Activated naive CD4-positive, alpha-beta T cell treated with anti-CD3 and anti-CD28 coated beads, Interleukin-2, amount 50 U/mL, for 24 hours (primary cell): Measurements from ENCODE around the gene MYL6B.
A peak's percentile ranks its signal among the peaks of the same experiment; 100 is the strongest.
"Not testable (repeated sequence)": the region's sequence is repeated elsewhere in the genome, so short reads cannot be mapped to it uniquely, and the experiment has no call there.

ENCODE experiments used
- H3K27ac Mint-ChIP-seq: one replicate; pipeline ENCODE4 v1.8.0; 2021; ENCODE audit warnings: mild to moderate bottlenecking, mixed read lengths
- H3K27me3 Mint-ChIP-seq: one replicate; pipeline ENCODE4 v1.8.0; 2021; ENCODE audit warnings: mixed read lengths
- H3K36me3 Mint-ChIP-seq: one replicate; pipeline ENCODE4 v1.8.0; 2021; ENCODE audit warnings: mixed read lengths
- H3K4me1 Mint-ChIP-seq: one replicate; pipeline ENCODE4 v1.8.0; 2021; ENCODE audit warnings: mixed read lengths
- H3K4me3 Mint-ChIP-seq: one replicate; pipeline ENCODE4 v1.8.0; 2021; ENCODE audit warnings: mild to moderate bottlenecking, mixed read lengths
- H3K9me3 Mint-ChIP-seq: one replicate; pipeline ENCODE4 v1.8.0; 2021; ENCODE audit warnings: mixed read lengths

MYL6B gene

DNA sequence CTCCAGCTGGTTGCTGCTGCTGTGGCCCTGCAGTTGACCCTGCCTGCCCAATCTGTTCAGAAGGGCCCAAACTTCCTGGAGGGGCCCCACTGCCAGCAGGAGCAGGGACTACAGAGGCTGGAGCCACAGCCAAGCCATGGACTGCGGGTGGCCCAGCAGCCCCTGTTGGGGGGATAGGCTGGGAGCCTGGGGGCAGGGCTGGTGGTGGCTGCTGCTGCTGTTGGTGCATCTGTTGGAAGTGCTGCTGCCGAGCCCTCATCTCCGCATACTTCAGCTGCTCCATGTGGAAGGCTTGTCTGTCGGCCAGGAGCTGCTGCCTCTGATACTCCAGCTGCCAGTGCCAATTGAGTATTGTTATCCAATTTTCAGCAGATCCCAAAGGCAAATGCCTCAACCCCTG, 13.0 kb downstream of the MYL6B start:
- no peaks in the 10 kb centered on the region for H3K27me3 Mint-ChIP-seq
- H3K4me1 Mint-ChIP-seq, result peaks cover 14% of the 10 kb centered on the region
- peaks cover 17% of the 10 kb centered on the region for H3K36me3 Mint-ChIP-seq
- H3K4me3 Mint-ChIP-seq, result no peak overlapping the region
- H3K9me3 Mint-ChIP-seq, result no peaks in the 10 kb centered on the region
- H3K27ac Mint-ChIP-seq, result peak overlapping the region; percentile 62

DNA sequence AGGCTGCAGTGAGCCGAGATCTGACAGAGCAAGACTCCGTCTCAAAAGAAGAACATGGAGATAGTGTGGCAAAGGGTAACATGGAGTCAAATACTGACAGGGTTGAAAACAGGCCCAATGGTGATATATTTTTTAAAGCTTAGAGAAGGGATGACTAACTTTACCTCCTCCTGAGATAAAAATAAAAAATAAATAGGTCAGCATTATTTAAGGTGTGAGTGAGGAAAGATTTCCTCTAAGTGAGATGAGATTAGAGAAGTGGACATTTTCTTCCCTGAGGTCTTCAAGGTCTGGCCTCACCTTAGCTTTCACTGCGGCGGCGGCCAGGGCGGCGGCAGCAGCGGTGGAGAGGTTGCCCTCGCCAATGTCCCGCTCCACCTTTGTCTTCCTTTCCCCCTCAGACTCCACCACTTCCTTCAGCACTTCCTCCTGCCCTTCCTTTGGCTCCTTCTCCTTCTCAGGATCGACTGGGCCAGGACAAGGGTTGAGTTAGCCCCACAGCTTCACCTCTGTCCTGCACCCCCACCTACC, 16.9 kb downstream of the MYL6B start:
- no peaks in the 10 kb centered on the region for H3K9me3 Mint-ChIP-seq
- H3K27ac Mint-ChIP-seq, result no peak overlapping the region
- H3K36me3 Mint-ChIP-seq, result peaks cover 16% of the 10 kb centered on the region
- no peaks in the 10 kb centered on the region for H3K27me3 Mint-ChIP-seq
- no peak overlapping the region for H3K4me3 Mint-ChIP-seq
- no peaks in the 10 kb centered on the region for H3K4me1 Mint-ChIP-seq

- H3K4me1 Mint-ChIP-seq, result no peaks in the 10 kb centered on the region
Observed at GRCh38 chr12:56172839-56173238, 20.5 kb downstream of the MYL6B start.

GRCh38 chr12:56178347-56178746, 26.0 kb downstream of the MYL6B start:
- Mint-ChIP-seq H3K9me3 (no peaks in the 10 kb centered on the region), H3K27me3 (no peaks in the 10 kb centered on the region), H3K4me3 (no peak overlapping the region), H3K36me3 (peaks cover 20% of the 10 kb centered on the region), H3K4me1 (no peaks in the 10 kb centered on the region), H3K27ac (no peak overlapping the region)

More at GRCh38 chr12:56172839-56173238, 20.5 kb downstream of the MYL6B start:
- Mint-ChIP-seq H3K27ac (no peak overlapping the region), H3K27me3 (no peaks in the 10 kb centered on the region), H3K36me3 (peaks cover 20% of the 10 kb centered on the region), H3K4me3 (no peak overlapping the region), H3K9me3 (no peaks in the 10 kb centered on the region)

GRCh38 chr12:56186957-56187356, 34.6 kb downstream of the MYL6B start:
- peak overlapping the region; percentile 85 for H3K27ac Mint-ChIP-seq
- no peaks in the 10 kb centered on the region for H3K27me3 Mint-ChIP-seq
- H3K36me3 Mint-ChIP-seq, result peaks cover 6% of the 10 kb centered on the region
- H3K4me1 Mint-ChIP-seq, result peaks cover 38% of the 10 kb centered on the region
- H3K9me3 Mint-ChIP-seq, result no peaks in the 10 kb centered on the region
- peak overlapping the region; percentile 90 for H3K4me3 Mint-ChIP-seq

- H3K4me3 Mint-ChIP-seq, result peak overlapping the region; percentile 90
- peaks cover 45% of the 10 kb centered on the region for H3K4me1 Mint-ChIP-seq
- no peaks in the 10 kb centered on the region for H3K9me3 Mint-ChIP-seq
- H3K27me3 Mint-ChIP-seq, result no peaks in the 10 kb centered on the region
- peak overlapping the region; percentile 91 for H3K27ac Mint-ChIP-seq
- peaks cover 6% of the 10 kb centered on the region for H3K36me3 Mint-ChIP-seq
Observed at GRCh38 chr12:56188131-56188777, 35.9 kb downstream of the MYL6B start.

DNA sequence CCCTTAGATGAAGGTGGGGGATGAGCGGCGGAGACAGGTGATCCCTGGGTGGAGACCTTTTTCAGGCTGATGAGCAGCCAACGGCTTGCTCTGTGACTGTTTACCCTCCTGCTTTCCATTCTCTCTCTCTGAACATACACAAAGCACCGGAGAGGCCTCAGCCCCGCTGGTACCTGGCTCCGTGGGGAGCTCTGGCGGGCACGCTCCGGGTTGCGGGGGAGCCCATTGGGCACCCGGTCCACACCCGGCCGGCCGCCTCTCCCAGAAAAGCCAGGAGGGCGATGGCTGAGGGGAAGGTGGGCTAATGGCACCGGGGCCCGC, 36.4 kb downstream of the MYL6B start:
- Mint-ChIP-seq H3K9me3 (no peaks in the 10 kb centered on the region), H3K4me1 (peaks cover 49% of the 10 kb centered on the region), H3K4me3 (peak overlapping the region; percentile 90), H3K27ac (peak overlapping the region; percentile 91), H3K27me3 (no peaks in the 10 kb centered on the region), H3K36me3 (peaks cover 6% of the 10 kb centered on the region)

- Mint-ChIP-seq H3K9me3 (no peaks in the 10 kb centered on the region), H3K27me3 (no peaks in the 10 kb centered on the region), H3K4me3 (peak within 1 kb of the TSS; percentile 98), H3K4me1 (peaks cover 49% of the 10 kb centered on the region), H3K27ac (peak within 1 kb of the TSS; percentile 100), H3K36me3 (peaks cover 5% of the 10 kb centered on the region)
Observed at GRCh38 chr12:56189099-56189917, 36.9 kb downstream of the MYL6B start, which contains the start of gene SMARCC2. TSS of gene SMARCC2 (minus strand) at chr12:56189483. CDS start at chr12:56189461, 22 bp downstream.

GRCh38 chr12:56189918-56190694, 37.7 kb downstream of the MYL6B start:
- Mint-ChIP-seq H3K4me3 (peak overlapping the region; percentile 98), H3K9me3 (no peaks in the 10 kb centered on the region), H3K27me3 (no peaks in the 10 kb centered on the region), H3K27ac (peak overlapping the region; percentile 100), H3K4me1 (peaks cover 49% of the 10 kb centered on the region), H3K36me3 (peaks cover 5% of the 10 kb centered on the region)

DNA sequence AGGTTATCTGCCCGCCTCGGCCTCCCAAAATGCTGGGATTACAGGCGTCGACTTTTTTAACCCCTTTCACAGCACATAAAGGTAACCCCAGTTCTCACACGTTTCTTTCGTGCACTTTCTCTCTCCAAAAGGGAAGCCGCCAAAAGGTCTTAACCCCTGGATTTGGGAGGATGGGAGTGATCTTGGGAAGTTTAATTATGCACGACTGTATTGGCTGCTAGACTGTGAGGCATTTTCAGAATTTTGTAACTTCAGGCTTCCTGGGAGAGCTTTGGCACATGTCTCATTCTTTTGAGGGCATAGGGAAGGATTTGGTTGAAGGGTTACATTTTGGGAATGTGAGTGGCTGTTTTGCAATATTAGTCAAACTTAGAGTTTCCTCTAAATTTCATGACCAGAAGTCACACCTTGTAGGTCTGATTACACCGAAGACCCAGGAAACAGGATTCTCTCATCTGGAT, 38.3 kb downstream of the MYL6B start:
- H3K27me3 Mint-ChIP-seq, result no peaks in the 10 kb centered on the region
- H3K4me3 Mint-ChIP-seq, result peak overlapping the region; percentile 98
- peaks cover 4% of the 10 kb centered on the region for H3K36me3 Mint-ChIP-seq
- H3K27ac Mint-ChIP-seq, result peak overlapping the region; percentile 100
- H3K4me1 Mint-ChIP-seq, result peaks cover 48% of the 10 kb centered on the region
- H3K9me3 Mint-ChIP-seq, result no peaks in the 10 kb centered on the region

- H3K27me3 Mint-ChIP-seq, result no peaks in the 10 kb centered on the region
- H3K36me3 Mint-ChIP-seq, result no peaks in the 10 kb centered on the region
- H3K4me1 Mint-ChIP-seq, result peaks cover 34% of the 10 kb centered on the region
- no peak overlapping the region for H3K27ac Mint-ChIP-seq
- no peaks in the 10 kb centered on the region for H3K9me3 Mint-ChIP-seq
- peak overlapping the region; percentile 6 for H3K4me3 Mint-ChIP-seq
Observed at GRCh38 chr12:56192582-56192981, 40.2 kb downstream of the MYL6B start.

DNA sequence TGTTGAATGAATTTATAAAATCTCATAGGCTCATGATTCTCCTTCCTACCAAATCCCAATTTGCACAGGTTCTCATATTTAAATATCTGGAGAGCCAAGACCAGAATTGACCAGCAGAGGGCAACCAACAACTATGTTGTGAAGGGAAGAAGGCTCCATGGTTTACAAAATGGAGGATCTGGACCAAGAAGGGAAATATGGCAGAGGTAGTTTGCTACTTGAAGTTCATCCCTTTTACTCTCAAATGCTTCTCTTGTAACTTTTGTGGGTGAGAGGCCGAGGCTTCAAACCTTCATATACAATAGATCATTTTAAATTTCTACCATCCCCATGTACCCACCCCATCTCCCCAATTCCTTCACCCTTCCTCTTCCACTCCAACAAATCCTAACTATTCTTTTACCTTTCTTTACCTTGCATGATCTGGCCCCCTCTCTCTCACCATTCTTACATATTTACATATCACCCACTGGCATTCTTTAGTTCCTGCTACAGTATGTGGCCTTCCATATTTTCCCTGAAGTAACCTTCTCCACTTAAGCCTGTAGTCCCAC, 40.7 kb downstream of the MYL6B start:
- no peaks in the 10 kb centered on the region for H3K36me3 Mint-ChIP-seq
- peak overlapping the region; percentile 6 for H3K4me3 Mint-ChIP-seq
- H3K9me3 Mint-ChIP-seq, result no peaks in the 10 kb centered on the region
- H3K4me1 Mint-ChIP-seq, result peaks cover 29% of the 10 kb centered on the region
- H3K27me3 Mint-ChIP-seq, result no peaks in the 10 kb centered on the region
- peak overlapping the region; percentile 89 for H3K27ac Mint-ChIP-seq

GRCh38 chr12:56196818-56197550, 44.6 kb downstream of the MYL6B start:
- not testable (repeated sequence) for H3K36me3 Mint-ChIP-seq, H3K4me3 Mint-ChIP-seq, H3K27me3 Mint-ChIP-seq, H3K27ac Mint-ChIP-seq, H3K9me3 Mint-ChIP-seq
- peaks cover 11% of the 10 kb centered on the region for H3K4me1 Mint-ChIP-seq

DNA sequence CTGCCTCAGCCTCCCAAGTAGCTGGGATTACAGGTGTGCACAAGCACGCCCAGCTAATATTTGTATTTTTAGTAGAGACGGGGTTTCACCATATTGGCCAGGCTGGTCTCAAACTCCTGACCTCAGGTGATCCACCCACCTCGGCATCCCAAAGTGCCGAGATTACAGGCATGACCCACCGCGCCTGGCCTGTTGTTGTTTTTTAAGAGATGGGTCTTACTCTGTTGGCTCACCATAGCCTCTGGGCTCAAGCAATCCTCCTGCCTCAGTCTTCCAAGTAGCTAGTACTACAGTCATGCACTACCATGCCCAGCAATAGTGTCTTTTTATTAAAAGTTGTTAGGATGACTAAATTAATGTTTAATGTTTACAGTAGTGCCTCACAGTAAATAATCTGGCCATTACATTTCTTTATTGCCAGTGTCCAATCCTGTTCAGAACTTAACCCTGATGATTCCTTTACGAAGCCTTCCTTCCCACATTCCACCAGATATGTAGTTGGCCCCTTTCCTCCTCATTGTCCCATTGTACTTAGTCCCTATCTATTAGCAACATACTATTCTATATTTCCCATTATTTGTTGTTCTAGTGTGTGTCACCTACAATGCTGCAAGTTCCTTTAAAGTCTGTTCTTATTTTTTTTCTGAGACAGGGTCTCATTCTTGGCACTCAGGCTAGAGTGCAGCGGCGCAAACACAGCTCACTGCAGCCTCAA, 45.7 kb downstream of the MYL6B start:
- Mint-ChIP-seq H3K27ac (no peak overlapping the region), H3K9me3 (no peaks in the 10 kb centered on the region)

More for the DNA sequence above, 45.7 kb downstream of the MYL6B start:
- Mint-ChIP-seq H3K36me3 (no peaks in the 10 kb centered on the region), H3K4me1 (peaks cover 5% of the 10 kb centered on the region), H3K27me3 (no peaks in the 10 kb centered on the region), H3K4me3 (no peak overlapping the region)
